ENCODE results near the gene HIPK4.

GRCh38 chr19:40344422-40344821, 45.6 kb downstream of the HIPK4 start:
- no peak for TF ChIP-seq CTCF (conservative IDR thresholded peaks at IDR 0.05; ENCODE audit: low read depth in 2 of 2)
- no peak for TF ChIP-seq EZH2 (IDR thresholded peaks at IDR 0.05; ENCODE audit: low read depth, unreplicated experiment)
- TF ChIP-seq EZH2phosphoT487 (IDR thresholded peaks at IDR 0.05; ENCODE audit: unreplicated experiment): no peak
- TF ChIP-seq POLR2AphosphoS5 (IDR thresholded peaks at IDR 0.05; ENCODE audit: low read depth): no peak
- TF ChIP-seq REST (IDR thresholded peaks at IDR 0.05; ENCODE audit: unreplicated experiment): no peak
- TF ChIP-seq STAT1 (IDR thresholded peaks at IDR 0.05; ENCODE audit: unreplicated experiment): no peak
- TF ChIP-seq CREB1 (CRISPR knock-in tag; IDR thresholded peaks at IDR 0.05; ENCODE audit: low read depth): no peak
